ENCODE results near the gene GAS6.
A peak's percentile ranks its signal among the peaks of the same experiment; 100 is the strongest.

GAS6 gene

GRCh38 chr13:113851826-113852535, 11.9 kb downstream of the GAS6 start:
- DNase-seq (ENCODE audit: low read depth): no peak

DNA sequence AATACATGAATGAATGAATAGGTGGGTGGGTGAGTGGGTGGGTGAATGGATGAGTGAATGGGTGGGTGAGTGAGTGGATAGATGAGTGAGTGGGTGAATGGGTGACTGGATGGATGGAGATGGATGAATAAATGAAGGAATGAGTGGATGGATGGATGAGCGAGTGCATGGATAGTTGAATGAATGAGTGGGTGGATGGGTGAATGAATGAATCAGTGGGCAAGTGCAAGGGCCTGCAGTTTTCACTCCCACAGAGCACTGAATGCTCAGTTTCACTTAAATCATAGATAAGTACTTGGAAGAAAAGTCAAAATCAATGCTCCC, 12.4 kb downstream of the GAS6 start:
- no peak for DNase-seq (ENCODE audit: low read depth)

GRCh38 chr13:113850722-113851479, 13.0 kb downstream of the GAS6 start:
- no peak for DNase-seq (ENCODE audit: low read depth)

DNA sequence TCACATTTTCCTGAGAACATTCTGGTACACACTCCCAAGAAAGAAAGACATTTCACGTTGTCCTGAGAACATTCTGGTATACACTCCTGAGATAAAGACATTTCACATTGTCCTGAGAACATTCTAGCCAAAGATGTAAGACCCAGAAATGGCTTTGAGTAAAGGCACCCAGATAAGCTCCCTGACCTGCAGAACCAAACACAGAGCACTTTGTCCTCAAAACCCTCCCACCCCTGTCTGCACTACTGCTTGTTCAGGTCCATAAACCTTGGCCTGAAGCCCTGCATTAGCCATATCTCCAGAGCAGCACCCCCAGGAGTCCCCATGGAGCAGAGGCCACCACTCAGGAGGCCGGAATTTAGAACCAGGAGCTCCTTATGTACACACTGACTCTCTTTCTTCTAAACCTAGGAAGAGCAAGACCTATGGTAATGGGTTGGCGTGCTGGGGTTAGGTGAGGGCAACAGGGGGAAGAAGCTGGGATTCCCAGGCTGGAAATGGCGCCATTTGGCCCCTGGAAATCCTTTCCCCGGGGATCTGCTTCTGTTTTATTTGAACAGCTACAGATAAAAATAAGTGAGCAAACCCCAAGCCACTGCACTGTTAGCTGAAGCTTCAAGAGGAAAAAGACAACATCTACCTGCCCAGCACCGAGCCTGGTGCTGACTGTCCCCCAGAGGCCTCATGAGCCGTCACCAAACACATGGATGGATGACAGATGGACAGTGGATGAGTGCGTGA, 13.7 kb downstream of the GAS6 start:
- DNase-seq (ENCODE audit: low read depth): no peak

GRCh38 chr13:113849546-113849945, 14.3 kb downstream of the GAS6 start:
- DNase-seq (ENCODE audit: low read depth): peak; percentile 69

GRCh38 chr13:113848431-113849260, 15.2 kb downstream of the GAS6 start:
- no peak for DNase-seq (ENCODE audit: low read depth)

- no peak for DNase-seq (ENCODE audit: low read depth)
Observed at GRCh38 chr13:113848020-113848419, 15.9 kb downstream of the GAS6 start.

- no peak for DNase-seq (ENCODE audit: low read depth)
Observed at GRCh38 chr13:113846636-113847318, 17.1 kb downstream of the GAS6 start.

- DNase-seq (ENCODE audit: low read depth): no peak
Observed at GRCh38 chr13:113845723-113846635, 17.9 kb downstream of the GAS6 start.

GRCh38 chr13:113845055-113845454, 18.8 kb downstream of the GAS6 start:
- no peak for DNase-seq (ENCODE audit: low read depth)

DNA sequence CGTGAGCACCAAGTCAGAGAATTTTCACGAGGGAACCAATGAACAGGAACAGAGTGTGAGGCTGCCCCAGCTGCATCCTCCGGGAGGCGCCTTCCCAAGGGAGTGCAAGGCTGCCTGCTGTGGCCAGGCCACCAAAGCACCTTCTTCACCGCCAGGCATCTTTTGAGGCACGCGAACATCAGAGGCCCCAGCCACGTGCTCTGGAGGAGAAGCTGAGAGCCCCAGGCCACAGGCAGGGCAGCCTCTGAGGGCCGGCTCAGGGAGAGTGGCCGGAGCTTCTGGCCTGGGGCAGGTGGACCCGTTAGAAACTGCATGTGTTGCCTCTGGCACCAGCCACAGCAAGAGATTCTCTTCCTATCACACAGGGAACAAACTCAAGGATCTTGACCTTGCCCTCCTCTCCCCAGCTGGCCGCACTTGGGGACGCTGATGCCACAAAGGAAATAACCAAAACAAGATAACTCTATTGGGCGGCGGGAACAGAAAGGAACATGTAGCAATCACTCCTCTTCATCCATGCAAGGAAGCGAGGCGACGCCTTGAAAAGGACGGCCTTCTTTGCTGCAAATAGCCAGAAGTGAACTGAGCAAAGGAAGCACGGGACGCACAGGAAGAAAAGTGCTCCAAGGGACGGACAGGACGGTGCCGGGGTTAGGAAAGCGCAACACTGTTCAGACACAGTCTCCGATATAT, 19.9 kb downstream of the GAS6 start:
- no peak for DNase-seq (ENCODE audit: low read depth)

DNA sequence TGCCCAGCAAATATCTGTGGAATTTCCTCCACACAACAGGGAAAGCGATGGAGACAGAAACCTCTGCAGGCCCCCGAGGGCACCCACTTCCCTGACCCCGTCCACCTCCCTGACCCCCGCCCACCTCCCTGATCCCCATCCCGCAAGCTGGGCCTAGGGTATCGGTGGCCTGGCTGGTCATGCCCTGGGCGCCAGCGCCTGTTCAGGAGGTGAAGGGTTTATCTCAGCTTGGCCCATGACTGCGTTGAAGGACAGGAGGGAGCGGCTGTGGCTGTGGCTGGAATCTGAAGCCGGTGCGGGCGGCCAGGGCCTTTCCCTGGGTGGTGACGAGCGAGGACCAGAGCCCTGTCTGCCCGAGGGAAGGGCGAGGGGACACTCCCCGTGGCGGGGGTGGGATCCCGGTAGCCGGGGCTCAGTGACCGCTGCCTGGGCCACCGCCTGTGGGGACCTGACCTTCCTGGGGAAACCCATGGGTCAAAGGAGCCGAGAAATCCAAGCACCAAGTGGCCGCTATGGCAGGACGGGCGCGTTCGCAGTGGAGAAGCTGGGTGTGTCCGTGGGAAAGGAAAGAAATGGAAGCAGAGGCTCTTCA, 20.7 kb downstream of the GAS6 start:
- no peak for DNase-seq (ENCODE audit: low read depth)

DNA sequence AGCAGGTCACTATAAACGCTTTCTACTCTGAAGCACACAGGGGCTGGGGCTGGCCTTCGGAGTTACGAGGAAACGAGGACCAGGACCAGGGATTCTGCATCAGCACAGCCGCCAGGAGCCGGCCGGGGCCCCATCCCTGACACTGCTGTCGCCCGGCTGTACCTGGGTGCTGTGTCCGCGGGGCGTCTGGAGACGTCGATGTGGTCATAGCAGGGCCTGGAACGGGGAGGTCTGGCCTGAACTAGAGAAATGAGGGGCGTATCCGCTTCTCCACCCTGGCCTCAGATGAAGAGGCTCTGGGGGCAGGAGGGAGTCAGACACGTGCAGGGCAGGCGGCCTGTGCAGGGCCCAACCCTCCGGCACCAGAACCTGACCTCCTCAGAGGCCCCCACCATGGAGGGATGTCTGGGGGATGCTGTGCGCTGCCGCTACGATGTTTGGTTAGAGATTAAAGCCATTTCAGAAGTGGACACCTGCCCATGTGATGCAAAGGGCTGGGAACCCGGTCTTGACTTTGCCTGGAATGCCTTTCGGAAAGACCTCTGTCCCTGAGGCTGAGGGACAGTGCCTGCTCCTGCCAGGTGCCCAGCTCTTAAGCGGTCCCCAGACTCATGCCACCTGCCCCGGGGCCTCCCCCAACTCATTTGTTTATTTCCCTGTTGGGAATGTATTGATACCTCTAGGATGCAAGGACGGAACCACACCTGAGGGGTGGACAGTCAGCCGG, 21.4 kb downstream of the GAS6 start:
- DNase-seq (ENCODE audit: low read depth): no peak

GRCh38 chr13:113841353-113841650, 22.6 kb downstream of the GAS6 start:
- DNase-seq (ENCODE audit: low read depth): no peak

- DNase-seq (ENCODE audit: low read depth): no peak
Observed at GRCh38 chr13:113840541-113841352, 23.1 kb downstream of the GAS6 start.

GRCh38 chr13:113839536-113840204, 24.2 kb downstream of the GAS6 start:
- no peak for DNase-seq (ENCODE audit: low read depth)

DNA sequence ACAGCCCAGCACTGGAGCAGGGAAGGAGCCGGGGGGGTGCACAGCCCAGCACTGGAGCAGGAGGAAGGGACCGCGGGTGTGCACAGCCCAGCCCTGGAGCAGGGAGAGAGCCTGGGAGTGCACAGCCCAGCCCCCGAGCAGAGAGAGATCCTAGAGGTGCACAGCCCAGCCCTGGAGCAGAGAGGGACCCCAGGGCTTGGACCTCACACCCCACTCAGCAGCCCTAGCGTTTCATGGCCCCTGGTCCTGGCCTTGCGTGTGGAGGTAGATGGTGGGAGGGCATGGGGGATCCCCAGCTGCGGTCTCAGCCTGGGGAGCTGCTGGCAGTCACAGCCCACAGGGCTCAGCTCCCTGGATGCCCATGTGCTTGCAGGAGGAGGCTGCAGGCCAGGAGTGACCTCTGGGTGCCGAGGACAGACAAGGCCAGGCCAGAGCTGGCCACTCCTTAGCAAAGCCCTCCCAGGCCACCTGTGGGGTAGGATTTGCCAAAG, 25.1 kb downstream of the GAS6 start:
- no peak for DNase-seq (ENCODE audit: low read depth)

All from ELR (cell line).